NCI-H187 treated with DMSO at 0.1 percent for 48 hours (cell line): ENCODE measurements around the gene NOTCH1.

Experiments
- DNase-seq: peaks from one replicate; lab custom pipeline; 2025; lab: John Stamatoyannopoulos, UW

The NOTCH1 gene

GRCh38 chr9:136484153-136485048 is 61.4 kb downstream of the NOTCH1 start:
- DNase-seq = no peak

GRCh38 chr9:136483589-136484152 is 62.2 kb downstream of the NOTCH1 start:
- DNase-seq = no peak

- peak; percentile 55 for DNase-seq
These were observed 62.9 kb downstream of the NOTCH1 start, which contains the start of gene SEC16A for GRCh38 chr9:136482793-136483588. SEC16A (minus strand) TSS chr9:136483040; CDS start chr9:136477615, 5,425 bp downstream.

GRCh38 chr9:136482046-136482792 is 63.6 kb downstream of the NOTCH1 start:
- no peak for DNase-seq

- DNase-seq = no peak
These were observed 64.3 kb downstream of the NOTCH1 start for GRCh38 chr9:136481558-136481957.

- DNase-seq = no peak
These were observed 69.3 kb downstream of the NOTCH1 start for GRCh38 chr9:136476369-136477150.

GRCh38 chr9:136474974-136475865 is 70.6 kb downstream of the NOTCH1 start:
- no peak for DNase-seq

GRCh38 chr9:136474021-136474640 is 71.7 kb downstream of the NOTCH1 start:
- DNase-seq = no peak

- no peak for DNase-seq
These were observed 72.5 kb downstream of the NOTCH1 start for GRCh38 chr9:136473354-136473721.

- DNase-seq = no peak
These were observed 73.1 kb downstream of the NOTCH1 start for GRCh38 chr9:136472640-136473353.

- DNase-seq = no peak
These were observed 73.9 kb downstream of the NOTCH1 start for GRCh38 chr9:136471802-136472487.

- no peak for DNase-seq
These were observed 74.9 kb downstream of the NOTCH1 start for GRCh38 chr9:136470792-136471469.

- no peak for DNase-seq
These were observed 75.5 kb downstream of the NOTCH1 start for GRCh38 chr9:136470356-136470755.

GRCh38 chr9:136467766-136468165 is 78.1 kb downstream of the NOTCH1 start:
- no peak for DNase-seq

GRCh38 chr9:136466155-136466541 is 79.7 kb downstream of the NOTCH1 start:
- no peak for DNase-seq

- DNase-seq = no peak
These were observed 80.2 kb downstream of the NOTCH1 start for GRCh38 chr9:136465500-136466154.

GRCh38 chr9:136464241-136464640 is 81.6 kb downstream of the NOTCH1 start:
- no peak for DNase-seq
